ENCODE measurements around the gene PSMA8. TPM values are rescaled to one million over a fixed set of nuclear protein-coding genes. Genes with fewer than 3 reads are reported as not detected.

PSMA8 gene
- total RNA-seq, 1 experiment from 2014 or later, result not detected

- TF ChIP-seq ZNF263 (CRISPR knock-in tag; IDR thresholded peaks at IDR 0.05; ENCODE audit: low read depth) (no peak), ESRRA (CRISPR knock-in tag; IDR thresholded peaks at IDR 0.05; ENCODE audit: borderline replicate concordance) (0 out of 2 replicates have a peak, but pooled peaks have one; percentile 28), AFF4 (CRISPR knock-in tag; IDR thresholded peaks at IDR 0.05; ENCODE audit: borderline replicate concordance) (no peak), USF2 (CRISPR knock-in tag; IDR thresholded peaks at IDR 0.05) (no peak), ZNF219 (CRISPR knock-in tag; IDR thresholded peaks at IDR 0.05; ENCODE audit: borderline replicate concordance) (0 out of 2 replicates have a peak, but pooled peaks have one; percentile 12), ZNF281 (CRISPR knock-in tag; IDR thresholded peaks at IDR 0.05) (no peak), ZNF512 (CRISPR knock-in tag; IDR thresholded peaks at IDR 0.05; ENCODE audit: borderline replicate concordance) (no peak), ZNF317 (CRISPR knock-in tag; IDR thresholded peaks at IDR 0.05; ENCODE audit: borderline replicate concordance, low read depth) (no peak), TP53 (CRISPR knock-in tag; IDR thresholded peaks at IDR 0.05) (no peak), NFYB (CRISPR knock-in tag; conservative IDR thresholded peaks at IDR 0.05; ENCODE audit: low read depth) (no peak), KAT7 (CRISPR knock-in tag; IDR thresholded peaks at IDR 0.05; ENCODE audit: borderline replicate concordance) (0 out of 2 replicates have a peak, but pooled peaks have one; percentile 68), ZBTB43 (CRISPR knock-in tag; IDR thresholded peaks at IDR 0.05) (0 out of 2 replicates have a peak, but pooled peaks have one; percentile 25), ERG (CRISPR knock-in tag; IDR thresholded peaks at IDR 0.05) (no peak), FOXP1 (CRISPR knock-in tag; IDR thresholded peaks at IDR 0.05; ENCODE audit: borderline replicate concordance) (no peak), CREM (CRISPR knock-in tag; IDR thresholded peaks at IDR 0.05) (no peak), ARID4B (CRISPR knock-in tag; IDR thresholded peaks at IDR 0.05; ENCODE audit: borderline replicate concordance) (no peak), MYBL2 (CRISPR knock-in tag; IDR thresholded peaks at IDR 0.05) (peak; percentile 92)
These were observed 42.5 kb upstream of the PSMA8 start (continued) for GRCh38 chr18:26091047-26091630.
